AG04449 (cell line): Measurements from ENCODE around the gene PTPN4.

Experiments used
- CTCF ChIA-PET: fragments of 350-600 bp; formaldehyde crosslinking; extraction: SDS; loops from one replicate; lab custom pipeline; 2021; ENCODE audit warnings: antibody characterized with exemption; lab: Yijun Ruan, JAX
- POLR2A ChIA-PET: fragments of 400-600, 350-600 bp; formaldehyde crosslinking; extraction: SDS; loops from one replicate; lab custom pipeline; 2020; ENCODE audit warnings: antibody characterized with exemption, inconsistent platforms; lab: Yijun Ruan, JAX
- DNase-seq: peaks from one replicate; pipeline ENCODE4 v3.0.0-alpha.2; 2010; ENCODE audit warnings: low read depth, low spot score
- H3K4me3 ChIP-seq: 2 replicates; pipeline ENCODE4 v1.5.1; 2011; ENCODE audit warnings: low read depth, mild to moderate bottlenecking, control low read depth, low read length
- CTCF ChIP-seq: IDR thresholded peaks from one replicate; pipeline ENCODE4 v1.5.1; 2011; ENCODE audit warnings: mild to moderate bottlenecking, moderate library complexity, low read length, control low read depth, inconsistent platforms; ENCODE audit not compliant: insufficient read depth; ENCODE audit errors: missing control alignments

PTPN4 gene

DNA sequence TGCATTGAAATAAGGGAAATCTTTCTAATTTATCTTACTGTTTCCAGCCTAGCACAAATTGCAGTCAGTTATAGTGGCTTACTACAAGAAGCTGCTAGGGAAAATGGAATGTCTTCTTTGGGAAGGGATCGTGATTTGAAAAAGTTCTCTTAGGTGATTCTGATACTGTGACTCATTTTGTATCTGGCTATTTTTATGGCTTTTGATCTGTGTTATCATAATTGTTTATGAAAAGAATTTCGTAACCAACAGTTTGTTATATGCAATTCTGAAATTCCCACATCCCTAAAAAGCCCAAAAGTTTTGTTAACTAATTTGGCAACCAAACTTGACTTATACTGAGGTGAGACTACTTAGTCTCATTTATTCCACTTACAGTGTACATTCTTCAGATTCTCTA, 12.4 kb downstream of the PTPN4 start:
- no peak for DNase-seq
- no peak for TF ChIP-seq CTCF
- ChIA-PET CTCF (interaction anchor here (1.2 to 1.9 kb wide), 2 partner anchors 18 to 47 kb away, joined by 3 to 4 read pairs; no protein-coding TSS in a partner anchor), POLR2A (no interaction called here)
- no peak overlapping the region for H3K4me3 ChIP-seq

DNA sequence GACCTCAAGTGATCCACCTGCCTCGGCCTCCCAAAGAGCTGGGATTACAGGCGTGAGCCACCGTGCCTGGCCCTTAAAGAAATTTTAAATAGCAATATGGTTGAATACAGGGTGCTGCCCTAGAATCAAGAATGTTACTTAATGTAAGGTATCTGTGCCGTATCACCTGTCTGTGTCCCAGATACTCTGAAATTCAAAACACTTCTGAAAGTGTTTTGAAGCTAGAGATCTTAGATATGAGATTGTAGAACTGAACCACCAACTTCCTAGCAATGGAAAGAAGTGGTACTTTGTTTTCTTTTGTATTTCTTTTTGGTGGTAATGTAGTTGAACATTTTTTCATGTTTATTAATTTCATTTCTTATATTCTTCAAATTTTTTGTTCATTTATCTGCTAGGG, 13.0 kb downstream of the PTPN4 start:
- ChIA-PET POLR2A (no interaction called here), CTCF (no interaction called here)
- TF ChIP-seq CTCF: no peak
- DNase-seq: no peak
- H3K4me3 ChIP-seq: no peak overlapping the region

- no peak overlapping the region for H3K4me3 ChIP-seq
- POLR2A ChIA-PET: no interaction called here
- CTCF ChIA-PET: interaction anchor here (1.2 kb wide), 1 partner anchor 11 kb away, joined by 4 read pairs; no protein-coding TSS in a partner anchor
- TF ChIP-seq CTCF: no peak
- no peak for DNase-seq
Observed at GRCh38 chr2:119774026-119774425, 14.3 kb downstream of the PTPN4 start.

DNA sequence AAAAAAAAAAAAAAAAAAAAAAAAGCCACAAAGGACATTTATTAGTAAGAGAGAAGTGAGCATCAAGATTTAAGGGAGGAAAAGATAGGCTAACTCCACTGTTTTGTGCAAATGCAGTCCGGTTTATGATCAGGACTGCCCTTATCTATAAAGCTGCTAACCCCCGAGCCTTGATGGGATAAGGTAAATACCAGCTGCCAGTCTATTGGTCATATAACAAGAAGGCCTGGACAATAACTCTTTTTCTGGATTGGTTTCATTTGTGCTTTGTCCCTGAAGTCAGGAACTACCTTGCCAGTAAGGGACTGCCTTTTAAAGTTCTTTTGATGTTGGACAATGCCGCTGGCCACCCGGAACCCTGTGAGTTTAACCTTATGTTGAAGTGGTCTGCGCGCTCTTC, 15.4 kb downstream of the PTPN4 start:
- DNase-seq: no peak
- H3K4me3 ChIP-seq: no peak overlapping the region
- ChIA-PET CTCF (no interaction called here), POLR2A (no interaction called here)
- TF ChIP-seq CTCF: no peak

DNA sequence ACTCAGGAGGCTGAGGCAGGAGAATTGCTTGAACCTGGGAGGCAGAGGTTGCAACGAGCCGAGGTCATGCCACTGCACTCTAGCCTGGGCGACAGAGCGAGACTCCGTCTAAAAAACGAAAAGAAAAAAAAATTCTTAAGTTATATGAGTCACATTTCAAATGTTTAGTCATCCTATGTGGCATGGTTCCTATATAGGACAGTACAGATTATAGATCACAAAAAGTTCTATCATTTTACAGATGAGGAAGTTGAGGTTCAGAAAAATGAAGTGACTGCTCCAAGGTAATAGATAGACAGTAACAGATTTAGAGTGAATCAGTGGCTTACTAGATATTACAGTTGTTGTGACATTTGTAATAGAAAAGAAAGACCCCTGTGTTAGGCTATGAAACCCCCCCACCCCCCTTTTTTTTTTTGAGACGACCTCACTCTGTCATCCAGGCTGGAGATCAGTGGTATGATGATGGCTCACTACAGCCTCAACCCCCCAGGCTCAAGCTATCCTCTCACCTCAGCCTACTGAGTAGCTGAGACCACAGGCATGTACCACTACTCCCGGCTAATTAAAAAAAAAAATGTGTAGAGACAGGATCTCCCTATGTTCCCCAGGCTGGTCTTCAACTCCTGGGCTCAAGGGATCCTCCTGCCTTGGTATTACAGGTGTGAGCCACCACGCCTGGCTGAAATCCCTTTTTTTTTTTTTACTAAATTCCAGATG, 22.7 kb downstream of the PTPN4 start:
- no peak for DNase-seq
- ChIA-PET POLR2A (no interaction called here), CTCF (no interaction called here)
- no peak overlapping the region for H3K4me3 ChIP-seq
- no peak for TF ChIP-seq CTCF

DNA sequence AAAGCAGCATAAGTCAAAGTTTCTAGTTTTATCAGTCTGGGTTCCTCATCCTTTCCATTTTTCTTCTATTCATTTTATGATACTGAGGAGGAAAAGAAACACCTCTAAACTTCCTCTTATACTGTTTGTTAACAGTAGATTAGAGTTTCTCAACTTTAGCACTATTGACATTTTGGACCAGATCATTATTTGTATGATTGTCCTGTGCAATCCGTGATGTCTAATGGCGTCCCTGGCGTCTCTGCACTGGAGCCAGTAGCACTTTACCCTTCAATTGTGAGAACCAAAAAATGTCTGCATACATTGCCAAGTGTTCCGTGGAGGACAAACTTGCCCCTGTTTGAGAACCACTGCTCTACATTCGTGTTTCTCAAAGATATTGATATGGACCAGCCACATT, 25.2 kb downstream of the PTPN4 start:
- H3K4me3 ChIP-seq: no peak overlapping the region
- DNase-seq: no peak
- CTCF ChIA-PET: no interaction called here
- no peak for TF ChIP-seq CTCF
- POLR2A ChIA-PET: no interaction called here
